GM18505 (cell line): ENCODE measurements around the gene TCFL5.

Experiments used
- ATAC-seq: cut with Tn5 transposase; IDR thresholded peaks from one replicate; pipeline ENCODE4 v1.9.1; 2021; ENCODE audit not compliant: unreplicated experiment
- POLR2A ChIP-seq: IDR thresholded peaks from 4 replicates; pipeline ENCODE4 v1.6.1; 2011; ENCODE audit warnings: borderline replicate concordance; ENCODE audit not compliant: insufficient read depth, insufficient read length; ENCODE audit errors: extremely low read depth

Gene TCFL5

DNA sequence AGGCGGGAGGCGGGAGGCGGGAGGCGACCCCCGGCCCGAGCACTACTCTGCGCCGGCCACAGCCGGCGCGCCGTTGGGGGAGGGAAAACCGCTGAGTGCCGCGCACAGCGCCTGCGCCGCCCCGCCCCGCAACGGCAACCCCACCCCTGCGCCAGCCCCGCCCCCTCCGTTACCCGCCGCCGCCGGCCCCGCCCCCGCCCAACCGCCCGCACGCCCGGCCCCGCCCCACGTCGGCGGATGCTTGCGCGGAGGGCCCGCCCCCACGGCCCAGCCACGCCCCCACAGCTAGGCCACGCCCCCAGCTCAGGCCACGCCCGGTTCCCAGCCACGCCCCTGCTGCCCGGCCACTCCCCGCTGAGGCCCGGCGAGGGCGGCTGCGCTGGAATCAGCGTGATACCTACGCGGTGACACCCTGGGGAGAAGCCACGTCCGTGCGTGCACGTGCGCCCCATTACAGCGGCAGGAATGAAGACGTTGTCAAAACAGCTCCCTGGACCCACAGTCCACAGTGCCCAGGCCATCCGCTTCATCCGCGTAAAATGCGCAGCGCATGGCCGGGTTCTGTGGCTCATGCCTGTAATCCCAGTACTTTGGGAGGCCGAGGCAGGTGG, at the start of gene TCFL5:
TSS of gene TCFL5 (minus strand) at position 97 of the 611 bp plus-strand sequence. CDS start 152 bp downstream, outside the sequence.
- TF ChIP-seq POLR2A: peak; percentile 36

DNA sequence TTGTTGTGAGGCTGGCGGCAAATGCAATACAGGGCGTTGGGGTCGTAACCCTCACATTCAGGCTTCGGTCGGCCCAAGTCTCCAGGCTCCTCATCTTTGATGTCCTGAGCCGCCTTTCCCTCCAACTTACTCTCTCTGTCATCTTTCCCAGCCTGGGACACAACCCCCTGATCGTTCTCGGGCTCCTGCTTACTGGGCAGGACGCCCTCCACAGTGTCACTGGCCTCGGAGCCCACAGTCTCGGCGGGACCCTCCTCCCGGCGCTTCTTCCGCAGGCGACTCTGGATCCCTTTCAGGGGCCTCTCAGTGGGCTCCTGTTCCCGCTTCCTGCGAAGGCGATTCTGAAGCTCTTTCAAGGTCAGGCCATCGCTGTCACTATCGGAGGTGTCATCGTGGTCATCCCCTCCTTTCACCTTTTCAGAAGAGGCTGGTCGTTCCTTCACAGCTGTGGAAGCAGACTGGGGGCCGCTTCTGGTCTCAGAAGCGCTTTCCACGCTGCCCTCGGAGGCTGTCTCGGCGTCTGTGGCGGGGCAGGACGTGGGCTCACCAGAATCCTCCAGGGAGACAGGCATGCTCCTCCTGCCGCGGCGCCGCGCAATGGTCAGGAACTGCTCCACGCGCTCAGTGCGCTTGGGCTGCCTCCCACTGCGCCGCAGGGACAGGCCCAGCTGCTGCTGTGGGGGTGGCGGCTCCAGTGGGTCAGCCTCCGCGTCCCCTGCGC, 49.3 kb upstream of the TCFL5 start:
- no peak for TF ChIP-seq POLR2A
- ATAC-seq: no peak

More for the DNA sequence above, at the start of gene TCFL5:
- ATAC-seq: peak; percentile 65

DNA sequence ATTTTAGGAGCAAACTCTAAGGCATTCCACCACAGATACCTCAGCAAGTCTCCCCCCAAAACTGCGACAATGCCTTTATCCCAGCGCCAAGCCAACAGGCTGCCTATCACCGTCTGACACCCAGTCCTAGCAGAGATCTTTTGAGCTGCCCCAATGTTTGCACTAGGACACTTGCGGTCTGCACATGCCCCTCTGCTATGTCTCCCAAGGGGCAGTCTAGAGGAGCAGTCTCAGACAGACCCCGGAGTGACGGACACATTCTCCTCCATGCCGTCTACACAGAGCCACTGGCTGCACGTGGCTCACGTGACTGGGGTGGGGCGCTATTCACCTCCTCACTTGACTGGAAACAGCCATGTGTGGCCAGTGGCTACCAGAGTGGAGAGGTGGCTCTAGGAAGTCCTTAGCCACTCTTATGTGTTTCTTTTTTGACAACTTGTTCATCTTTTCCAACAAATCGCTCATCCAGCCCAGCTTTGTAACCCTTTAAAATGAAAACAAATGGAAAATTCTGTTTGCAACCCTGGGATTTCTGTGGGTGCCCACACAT, 48.7 kb upstream of the TCFL5 start:
- TF ChIP-seq POLR2A: peak; percentile 30
- ATAC-seq: no peak

DNA sequence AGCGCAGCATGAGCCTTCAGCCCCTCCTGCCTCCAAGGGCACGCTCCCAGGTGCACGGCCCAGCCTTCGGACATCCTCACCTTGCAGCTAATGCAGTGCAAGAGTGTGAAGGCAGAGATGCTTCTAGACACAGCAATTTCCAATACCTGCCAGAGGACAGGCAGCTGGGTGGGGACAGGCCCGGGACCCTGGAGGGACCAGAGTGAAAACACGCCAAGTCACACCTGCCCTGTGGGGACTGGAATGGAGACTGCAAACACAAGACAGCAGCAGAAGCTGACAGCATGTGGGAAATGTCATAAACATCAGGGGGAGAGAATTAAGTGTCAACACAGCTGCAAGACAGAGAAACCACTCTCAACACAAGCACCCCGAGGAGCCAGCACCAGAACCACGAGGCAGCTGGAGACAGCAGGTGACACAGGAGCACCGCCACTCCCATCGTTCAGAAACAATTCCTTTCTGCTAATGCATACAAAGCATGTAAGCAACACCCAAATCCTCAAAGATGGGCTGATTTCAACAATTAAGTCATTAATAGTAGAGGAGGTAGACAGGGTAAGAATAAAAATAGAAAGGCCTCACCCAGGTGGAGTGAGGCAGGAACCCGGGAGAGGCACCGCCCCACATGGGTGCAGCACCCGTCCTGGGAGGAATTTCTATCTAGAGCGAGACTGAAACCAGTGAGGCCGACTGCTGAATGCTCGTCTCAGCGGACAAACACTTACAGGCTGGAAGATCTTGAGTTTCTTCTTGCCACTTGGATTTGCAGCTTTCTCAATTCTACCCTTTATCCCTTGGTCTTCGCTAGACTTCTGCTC, 47.6 kb upstream of the TCFL5 start:
- TF ChIP-seq POLR2A: no peak
- no peak for ATAC-seq

DNA sequence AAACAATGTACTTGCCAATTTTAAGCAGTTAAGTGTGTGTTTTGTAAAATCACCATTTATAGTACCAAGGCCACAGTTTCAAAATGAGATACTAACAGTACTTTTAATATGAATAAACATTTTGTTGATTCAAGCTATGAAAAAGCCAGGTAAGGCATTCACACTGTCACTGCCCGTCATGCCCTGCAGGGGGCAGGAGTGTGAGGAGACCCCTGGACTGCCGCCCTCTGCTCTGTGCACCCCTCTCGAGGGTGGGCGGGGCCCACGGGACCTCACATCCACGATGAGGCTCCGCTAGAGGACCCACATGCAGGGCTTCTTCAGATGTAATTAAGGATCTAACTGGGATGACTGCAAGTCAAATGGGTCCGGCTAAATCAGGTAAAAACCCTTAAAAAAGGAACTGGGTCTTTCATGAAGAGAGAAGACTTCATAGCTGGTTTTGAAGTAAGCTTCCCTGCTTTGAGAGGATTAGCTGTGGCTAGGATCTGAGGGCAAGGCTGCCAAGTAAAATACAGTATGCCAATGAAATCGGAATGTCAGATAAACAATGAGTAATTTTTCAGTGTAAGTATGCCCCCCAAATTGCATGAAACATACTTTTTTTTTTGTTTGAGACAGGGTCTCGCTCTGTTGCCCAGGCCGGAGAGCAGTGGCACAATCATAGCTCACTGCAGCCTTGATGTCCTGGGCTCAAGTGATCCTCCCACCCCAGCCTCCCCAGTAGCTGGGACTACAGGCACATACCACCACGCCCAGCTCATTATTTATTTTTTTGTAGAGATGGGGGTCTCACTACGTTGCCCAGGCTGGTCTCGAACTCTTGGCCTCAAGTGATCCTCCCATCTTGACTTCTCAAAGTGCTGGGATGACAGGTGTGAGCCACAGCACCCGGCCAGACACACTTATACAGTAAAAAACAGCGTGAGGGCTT, 46.0 kb upstream of the TCFL5 start:
- ATAC-seq: no peak
- TF ChIP-seq POLR2A: no peak

DNA sequence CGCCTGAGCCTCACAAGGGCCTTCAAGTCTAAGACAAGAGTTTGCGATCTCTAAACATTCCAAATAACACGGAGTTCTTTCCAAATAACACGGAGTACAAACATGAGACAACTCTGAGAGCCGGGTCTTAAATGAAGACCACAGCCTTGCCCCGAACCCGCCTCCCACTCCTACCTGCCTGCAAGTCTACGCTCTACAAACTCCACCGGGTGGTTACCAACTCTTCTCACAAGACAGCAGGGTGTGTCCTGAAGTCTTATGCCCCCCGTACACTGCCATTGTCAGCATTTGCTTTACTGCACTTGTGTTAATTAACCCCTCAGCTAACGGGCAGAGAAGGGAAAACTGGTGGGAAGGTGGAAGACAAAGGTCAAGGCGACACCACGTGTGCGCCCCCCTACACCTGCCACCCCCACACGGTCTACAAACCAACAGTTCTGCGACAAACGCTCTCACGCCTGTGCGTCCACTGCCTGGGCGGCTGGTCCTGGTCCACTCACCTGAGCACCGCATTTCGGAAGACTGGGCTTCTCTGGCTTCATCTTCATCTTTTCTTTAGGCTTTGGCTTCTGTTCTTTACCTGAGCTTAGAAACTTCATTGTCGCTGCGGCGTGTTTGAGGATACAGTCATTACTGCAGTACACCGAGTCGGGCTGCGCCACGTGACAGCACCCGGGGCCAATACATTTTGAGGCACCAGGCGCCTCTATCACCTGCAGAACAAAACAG, 45.2 kb upstream of the TCFL5 start:
- no peak for ATAC-seq
- TF ChIP-seq POLR2A: no peak

DNA sequence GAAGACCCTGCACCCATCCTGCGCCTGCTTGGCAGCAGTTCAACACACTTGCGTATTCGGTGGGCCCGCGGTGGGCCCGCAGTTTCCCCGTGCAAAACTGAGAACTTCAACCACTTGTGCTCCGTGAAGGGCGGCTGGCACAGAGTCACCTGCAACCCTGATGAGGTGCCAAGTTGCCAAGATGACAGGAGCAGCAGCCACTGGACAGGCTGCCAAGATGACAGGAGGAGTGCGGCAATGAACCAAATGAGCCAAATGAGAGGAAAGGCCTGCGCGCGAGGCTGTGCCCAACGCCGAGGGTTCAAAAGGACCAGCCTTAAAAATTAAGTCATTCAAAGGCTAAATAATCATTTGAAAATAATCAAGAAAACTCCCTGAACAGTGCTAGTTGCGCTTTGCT, 44.6 kb upstream of the TCFL5 start:
- TF ChIP-seq POLR2A: peak; percentile 6
- ATAC-seq: no peak

DNA sequence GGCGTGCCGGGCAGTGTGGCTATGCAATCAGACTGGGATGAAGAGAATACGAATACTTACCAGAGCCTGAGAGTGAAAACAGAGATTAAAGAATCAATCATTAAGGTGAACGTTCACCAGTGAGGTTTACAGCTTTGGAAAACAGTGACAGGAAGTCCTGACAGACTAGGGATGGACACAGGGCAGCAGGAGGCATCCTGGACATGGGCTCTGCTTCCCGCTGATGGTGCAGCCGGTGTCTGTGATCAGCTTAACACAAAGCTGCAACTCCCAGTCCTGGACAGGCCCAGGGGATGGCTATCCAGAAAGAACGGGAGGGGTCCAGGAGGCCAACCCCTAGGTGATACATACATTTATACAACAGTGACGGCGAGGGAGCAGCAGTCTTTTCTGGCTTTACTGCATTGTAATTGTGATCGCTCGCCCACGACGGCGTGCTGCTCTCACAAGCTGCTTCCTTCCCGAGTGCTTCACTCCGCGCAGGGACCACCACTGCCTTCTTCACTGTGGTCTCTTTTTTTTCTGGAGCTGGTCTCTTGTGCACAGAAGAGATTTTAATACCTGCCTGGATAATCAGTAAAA, 44.0 kb upstream of the TCFL5 start:
- no peak for ATAC-seq
- TF ChIP-seq POLR2A: no peak

DNA sequence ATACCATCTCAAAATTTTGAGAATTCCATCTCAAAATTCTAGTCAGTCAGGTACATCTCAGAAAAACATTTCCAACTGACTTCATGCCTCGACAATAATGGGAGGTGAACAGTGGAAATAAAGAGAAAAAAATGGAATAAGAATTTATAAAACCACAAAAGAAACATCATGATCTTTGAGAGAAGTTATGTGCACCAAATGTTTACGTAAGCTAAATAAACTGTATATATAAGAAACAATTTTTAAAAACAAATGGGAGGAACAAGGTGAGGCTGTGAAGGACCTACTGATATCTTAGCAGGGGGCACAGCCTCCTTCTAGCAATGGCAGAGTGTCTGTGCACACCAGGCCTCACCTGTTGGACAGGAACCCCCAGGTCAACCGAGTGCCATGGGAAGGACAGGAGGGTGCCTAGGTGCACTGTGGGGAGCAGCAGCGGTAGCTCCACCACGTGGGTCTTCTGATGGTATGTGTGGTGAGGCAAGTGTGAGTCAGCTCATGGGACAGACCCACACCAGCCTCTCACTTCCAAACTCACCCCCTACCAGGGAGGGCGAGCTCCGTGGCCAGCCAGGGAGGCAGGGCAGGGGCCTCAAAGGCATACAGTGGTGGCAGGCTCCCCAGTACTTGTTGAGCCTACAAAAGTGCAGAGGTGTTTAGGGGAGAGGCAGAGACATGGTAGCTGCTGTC, 41.4 kb upstream of the TCFL5 start:
- no peak for ATAC-seq
- TF ChIP-seq POLR2A: no peak

DNA sequence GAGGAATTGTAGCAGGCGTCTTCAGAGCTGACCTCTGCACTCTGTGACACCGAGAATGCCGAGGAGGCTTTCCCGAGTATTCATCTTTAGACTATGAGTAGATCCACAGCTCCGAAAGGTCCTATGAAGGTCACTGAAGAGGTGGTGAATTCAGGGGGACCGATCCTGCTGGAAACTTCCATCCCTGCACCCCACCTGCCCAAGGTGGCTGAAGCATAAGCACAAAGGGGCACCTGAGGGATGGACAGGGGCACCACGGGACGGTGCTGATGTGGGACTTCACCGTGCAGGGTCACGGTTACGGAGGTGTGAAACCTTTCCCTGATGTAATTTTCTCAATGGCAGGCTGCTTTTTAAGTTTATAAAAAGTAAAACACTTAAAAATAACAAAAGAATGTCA, 40.3 kb upstream of the TCFL5 start:
- TF ChIP-seq POLR2A: no peak
- no peak for ATAC-seq
